Germinal center (tissue), 1 donor: ENCODE results near the gene KCNJ1.

Experiments
- DNase-seq: peaks from one replicate; pipeline ENCODE4 v3.0.0; 2012; ENCODE audit warnings: mixed read lengths, low spot score

Gene KCNJ1

GRCh38 chr11:128867277-128867676 is at the start of gene KCNJ1:
KCNJ1 (minus strand) TSS chr11:128867296; CDS start chr11:128840243, 27,053 bp downstream.
- DNase-seq, result no peak

GRCh38 chr11:128916681-128917080 is 49.6 kb upstream of the KCNJ1 start:
- DNase-seq, result no peak

- no peak for DNase-seq
Observed at GRCh38 chr11:128916037-128916572, 49.0 kb upstream of the KCNJ1 start.

GRCh38 chr11:128915149-128915521 is 48.0 kb upstream of the KCNJ1 start:
- DNase-seq, result no peak

GRCh38 chr11:128914216-128915148 is 47.4 kb upstream of the KCNJ1 start:
- DNase-seq, result no peak

GRCh38 chr11:128913806-128914205 is 46.7 kb upstream of the KCNJ1 start:
- no peak for DNase-seq

- DNase-seq, result no peak
Observed at GRCh38 chr11:128911701-128912100, 44.6 kb upstream of the KCNJ1 start.

- no peak for DNase-seq
Observed at GRCh38 chr11:128911239-128911638, 44.1 kb upstream of the KCNJ1 start.

- no peak for DNase-seq
Observed at GRCh38 chr11:128910576-128910975, 43.5 kb upstream of the KCNJ1 start.

- DNase-seq, result no peak
Observed at GRCh38 chr11:128909438-128910125, 42.5 kb upstream of the KCNJ1 start.

GRCh38 chr11:128908391-128909246 is 41.5 kb upstream of the KCNJ1 start:
- no peak for DNase-seq

GRCh38 chr11:128907585-128907984 is 40.5 kb upstream of the KCNJ1 start:
- DNase-seq, result no peak

GRCh38 chr11:128906185-128907050 is 39.3 kb upstream of the KCNJ1 start:
- DNase-seq, result no peak

- DNase-seq, result peak; percentile 55
Observed at GRCh38 chr11:128905345-128906184, 38.5 kb upstream of the KCNJ1 start.

GRCh38 chr11:128904656-128905344 is 37.7 kb upstream of the KCNJ1 start:
- DNase-seq, result peak; percentile 47

GRCh38 chr11:128904303-128904655 is 37.2 kb upstream of the KCNJ1 start:
- no peak for DNase-seq

GRCh38 chr11:128903248-128904061 is 36.4 kb upstream of the KCNJ1 start:
- DNase-seq, result no peak

- DNase-seq, result no peak
Observed at GRCh38 chr11:128902515-128903066, 35.5 kb upstream of the KCNJ1 start.
